Mammary epithelial cell (primary cell): Measurements from ENCODE around the gene FNIP1.

ENCODE experiments used
- EZH2 ChIP-seq: IDR thresholded peaks from 2 replicates; pipeline ENCODE4 v1.6.1; 2012; ENCODE audit warnings: low read length, inconsistent platforms, borderline replicate concordance
- TF ChIP-seq, protein P1 (sequence below), 2 donors: IDR thresholded peaks in 1 of 2; conservative IDR thresholded peaks in 1 of 2; 2 replicates each; pipeline ENCODE4 v1.5.1; 2011 to 2012; ENCODE audit warnings: inconsistent platforms in 2 of 2, low read length in 2 of 2, mild to moderate bottlenecking in 2 of 2, control low read depth in 1 of 2, low read depth in 1 of 2; ENCODE audit not compliant: insufficient read depth in 1 of 2; ENCODE audit errors: extremely low read depth in 1 of 2

DNA sequence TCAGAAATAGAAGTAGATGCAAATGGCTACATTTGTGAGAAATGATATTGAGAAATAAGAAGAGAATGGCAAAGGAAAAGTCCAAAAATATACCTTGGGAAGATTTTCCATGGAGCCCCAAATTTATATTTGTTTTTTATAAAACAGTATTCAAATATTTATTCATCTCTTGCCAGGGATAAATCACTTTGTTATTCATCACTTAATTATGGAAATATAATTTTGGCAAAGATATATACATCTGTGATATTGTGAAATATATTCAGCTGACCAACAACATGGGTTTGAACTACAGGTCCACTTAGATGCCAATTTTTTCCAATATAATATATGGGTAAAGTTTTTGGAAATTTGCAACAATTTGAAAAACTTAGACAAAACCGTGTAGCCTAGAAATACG is 142.0 kb downstream of the FNIP1 start:
- TF ChIP-seq EZH2: no peak
- TF ChIP-seq, protein P1, sequence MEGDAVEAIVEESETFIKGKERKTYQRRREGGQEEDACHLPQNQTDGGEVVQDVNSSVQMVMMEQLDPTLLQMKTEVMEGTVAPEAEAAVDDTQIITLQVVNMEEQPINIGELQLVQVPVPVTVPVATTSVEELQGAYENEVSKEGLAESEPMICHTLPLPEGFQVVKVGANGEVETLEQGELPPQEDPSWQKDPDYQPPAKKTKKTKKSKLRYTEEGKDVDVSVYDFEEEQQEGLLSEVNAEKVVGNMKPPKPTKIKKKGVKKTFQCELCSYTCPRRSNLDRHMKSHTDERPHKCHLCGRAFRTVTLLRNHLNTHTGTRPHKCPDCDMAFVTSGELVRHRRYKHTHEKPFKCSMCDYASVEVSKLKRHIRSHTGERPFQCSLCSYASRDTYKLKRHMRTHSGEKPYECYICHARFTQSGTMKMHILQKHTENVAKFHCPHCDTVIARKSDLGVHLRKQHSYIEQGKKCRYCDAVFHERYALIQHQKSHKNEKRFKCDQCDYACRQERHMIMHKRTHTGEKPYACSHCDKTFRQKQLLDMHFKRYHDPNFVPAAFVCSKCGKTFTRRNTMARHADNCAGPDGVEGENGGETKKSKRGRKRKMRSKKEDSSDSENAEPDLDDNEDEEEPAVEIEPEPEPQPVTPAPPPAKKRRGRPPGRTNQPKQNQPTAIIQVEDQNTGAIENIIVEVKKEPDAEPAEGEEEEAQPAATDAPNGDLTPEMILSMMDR (conservative IDR thresholded peaks at IDR 0.05 in 1 of 2, IDR thresholded peaks at IDR 0.05 in 1 of 2; ENCODE audit: extremely low read depth in 1 of 2, insufficient read depth in 1 of 2, low read depth in 1 of 2, low read length in 2 of 2): no peak
